ENCODE data around the gene FAM53A.

- TF ChIP-seq EZH2 (IDR thresholded peaks at IDR 0.05; ENCODE audit: low read length, missing control alignments) (no peak), CTCF (conservative IDR thresholded peaks at IDR 0.05 in 1 of 2, IDR thresholded peaks at IDR 0.05 in 1 of 2; ENCODE audit: low read depth in 1 of 2, low read length in 2 of 2) (no peak)
Observed at GRCh38 chr4:1674682-1675081, 9.4 kb downstream of the FAM53A start.

Data from fibroblast of lung (primary cell).